H9 (cell line): ENCODE measurements around the gene NBEA. TPM values are rescaled to one million over a fixed set of nuclear protein-coding genes. Genes with fewer than 3 reads are reported as not detected.

ENCODE experiments used
- DNase-seq: peaks from one replicate; pipeline ENCODE4 v3.0.0-alpha.2; 2017
- H2AFZ ChIP-seq: one replicate; pipeline ENCODE4 v1.6.1; 2013; ENCODE audit warnings: mild to moderate bottlenecking, low read length, control low read depth, moderate library complexity
- H2AK5ac ChIP-seq: 2 replicates; pipeline ENCODE4 v1.6.1; 2013; ENCODE audit warnings: low read length, control low read depth, mixed read lengths; ENCODE audit not compliant: insufficient read length
- H2BK120ac ChIP-seq: one replicate; pipeline ENCODE4 v1.6.1; 2013; ENCODE audit warnings: low read depth, mild to moderate bottlenecking, low read length, control low read depth, inconsistent platforms; ENCODE audit not compliant: poor library complexity, severe bottlenecking
- H2BK12ac ChIP-seq: 2 replicates; pipeline ENCODE4 v1.6.1; 2013; ENCODE audit warnings: low read length, control low read depth, mixed read lengths, low read depth; ENCODE audit not compliant: insufficient read length
- H2BK15ac ChIP-seq: 2 replicates; pipeline ENCODE4 v1.6.1; 2013; ENCODE audit warnings: low read depth, low read length, control low read depth
- H2BK20ac ChIP-seq: one replicate; pipeline ENCODE4 v1.6.1; 2013; ENCODE audit warnings: low read depth, mild to moderate bottlenecking, low read length, control low read depth, inconsistent platforms; ENCODE audit not compliant: poor library complexity, severe bottlenecking
- H2BK5ac ChIP-seq: 2 replicates; pipeline ENCODE4 v1.6.1; 2013; ENCODE audit warnings: low read length, control low read depth, mixed read lengths; ENCODE audit not compliant: insufficient read length
- H3K14ac ChIP-seq: 2 replicates; pipeline ENCODE4 v1.6.1; 2013; ENCODE audit warnings: low read length, control low read depth; ENCODE audit not compliant: insufficient read depth
- H3K18ac ChIP-seq: 2 replicates; pipeline ENCODE4 v1.6.1; 2013; ENCODE audit warnings: low read depth, mild to moderate bottlenecking, mixed read lengths, low read length, control low read depth; ENCODE audit not compliant: insufficient read length
- H3K23ac ChIP-seq: 2 replicates; pipeline ENCODE4 v1.6.1; 2013; ENCODE audit warnings: low read length, control low read depth, mixed read lengths, low read depth; ENCODE audit not compliant: insufficient read length
- H3K23me2 ChIP-seq: 2 replicates; pipeline ENCODE4 v1.6.1; 2013; ENCODE audit warnings: low read depth, mild to moderate bottlenecking, mixed read lengths, low read length, control low read depth; ENCODE audit not compliant: insufficient read length, poor library complexity, severe bottlenecking
- H3K27ac ChIP-seq: 2 replicates; pipeline ENCODE4 v1.5.1; 2013; ENCODE audit warnings: low read length, control low read depth, mixed read lengths, low read depth; ENCODE audit not compliant: insufficient read length
- H3K27me3 ChIP-seq: 2 replicates; pipeline ENCODE4 v1.6.1; 2013; ENCODE audit warnings: low read length, control low read depth, inconsistent platforms; ENCODE audit not compliant: insufficient read depth
- H3K4ac ChIP-seq: 2 replicates; pipeline ENCODE4 v1.6.1; 2013; ENCODE audit warnings: low read depth, mild to moderate bottlenecking, control low read depth, inconsistent platforms, low read length, moderate library complexity
- H3K4me1 ChIP-seq: 2 replicates; pipeline ENCODE4 v1.6.1; 2013; ENCODE audit warnings: low read length, control low read depth, inconsistent platforms; ENCODE audit not compliant: insufficient read depth
- H3K4me2 ChIP-seq: 2 replicates; pipeline ENCODE4 v1.6.1; 2013; ENCODE audit warnings: low read length, control low read depth, mixed read lengths; ENCODE audit not compliant: insufficient read length, insufficient read depth
- H3K56ac ChIP-seq: 2 replicates; pipeline ENCODE4 v1.6.1; 2013; ENCODE audit warnings: low read depth, mild to moderate bottlenecking, mixed read lengths, low read length, control low read depth; ENCODE audit not compliant: insufficient read length
- H3K79me1 ChIP-seq: 2 replicates; pipeline ENCODE4 v1.6.1; 2013; ENCODE audit warnings: low read depth, mild to moderate bottlenecking, moderate library complexity, low read length, control low read depth, inconsistent platforms; ENCODE audit not compliant: insufficient read depth, poor library complexity, severe bottlenecking
- H3K79me2 ChIP-seq: 2 replicates; pipeline ENCODE4 v1.6.1; 2013; ENCODE audit warnings: low read length, control low read depth, inconsistent platforms; ENCODE audit not compliant: insufficient read depth
- H3K9ac ChIP-seq: 2 replicates; pipeline ENCODE4 v1.6.1; 2013; ENCODE audit warnings: low read length, control low read depth, mixed read lengths; ENCODE audit not compliant: insufficient read length; ENCODE audit errors: extremely low read depth
- H3K9me3 ChIP-seq: one replicate; pipeline ENCODE4 v1.6.1; 2013; ENCODE audit warnings: low read depth, low read length, inconsistent platforms; ENCODE audit not compliant: control insufficient read depth
- H3T11ph ChIP-seq: one replicate; pipeline ENCODE4 v1.6.1; 2013; ENCODE audit warnings: mild to moderate bottlenecking, low read length, control low read depth, inconsistent platforms
- H4K20me1 ChIP-seq: one replicate; pipeline ENCODE4 v1.6.1; 2013; ENCODE audit not compliant: control insufficient read depth, insufficient read length, insufficient read depth
- H4K5ac ChIP-seq: 2 replicates; pipeline ENCODE4 v1.6.1; 2013; ENCODE audit warnings: low read depth, mild to moderate bottlenecking, mixed read lengths, low read length, control low read depth; ENCODE audit not compliant: insufficient read length
- H4K8ac ChIP-seq: replicated peaks from 2 replicates; pipeline ENCODE4 v1.6.1; 2013; ENCODE audit warnings: low read length, control low read depth, mixed read lengths, low read depth; ENCODE audit not compliant: insufficient read length
- H4K91ac ChIP-seq: 2 replicates; pipeline ENCODE4 v1.6.1; 2013; ENCODE audit warnings: low read depth, mild to moderate bottlenecking, moderate library complexity, mixed read lengths, low read length, control low read depth; ENCODE audit not compliant: insufficient read length
- H3K27ac Mint-ChIP-seq, 3 experiments: 2 replicates in 2 of 3; 3 replicates in 1 of 3; pipeline ENCODE4 v1.8.0; 2020 to 2021; ENCODE audit warnings: mixed read lengths in 3 of 3, mild to moderate bottlenecking in 1 of 3, moderate library complexity in 1 of 3
- H3K27me3 Mint-ChIP-seq: 2 replicates; pipeline ENCODE4 v1.8.0; 2021; ENCODE audit warnings: low read depth, mild to moderate bottlenecking, moderate library complexity, mixed read lengths
- H3K36me3 Mint-ChIP-seq, 3 experiments: 2 replicates in 2 of 3; 3 replicates in 1 of 3; pipeline ENCODE4 v1.8.0; 2020 to 2021; ENCODE audit warnings: low read depth in 3 of 3, mixed read lengths in 3 of 3; ENCODE audit not compliant: insufficient read depth in 1 of 3
- H3K4me1 Mint-ChIP-seq, 2 experiments: 2 replicates each; pipeline ENCODE4 v1.8.0; 2020; ENCODE audit warnings: mixed read lengths in 2 of 2
- H3K4me3 Mint-ChIP-seq, 2 experiments: 2 replicates in 1 of 2; 3 replicates in 1 of 2; pipeline ENCODE4 v1.8.0; 2020 to 2021; ENCODE audit warnings: mild to moderate bottlenecking in 2 of 2, mixed read lengths in 2 of 2, moderate library complexity in 1 of 2
- H3K9me3 Mint-ChIP-seq, 2 experiments: 2 replicates in 1 of 2; 3 replicates in 1 of 2; pipeline ENCODE4 v1.8.0; 2020; ENCODE audit warnings: mild to moderate bottlenecking in 2 of 2, mixed read lengths in 2 of 2, moderate library complexity in 1 of 2
- WGBS: extraction: QIAGEN DNeasy Blood & Tissue Kit; methylation state at CpG from one replicate; pipeline ENCODE4 v1.1.7; 2013; ENCODE audit warnings: missing lambda C conversion rate, low lambda C conversion rate, mixed read lengths; ENCODE audit not compliant: insufficient read length; ENCODE audit errors: extremely low coverage; 5-methylcytosine and 5-hydroxymethylcytosine counted together
- total RNA-seq: library from RNA; stranded (reverse); gene quantifications from 2 replicates; pipeline ENCODE4 v1.2.1, GENCODE V29; 2021
- TF ChIP-seq, protein P1 (sequence below): fragments of 200-600 bp; sonication (generic); conservative IDR thresholded peaks from 3 replicates; pipeline ENCODE4 v1.8.0; 2021; ENCODE audit warnings: antibody characterized with exemption, mild to moderate bottlenecking

NBEA gene
- total RNA-seq, 1 experiment from 2014 or later, result 17.3 TPM

DNA sequence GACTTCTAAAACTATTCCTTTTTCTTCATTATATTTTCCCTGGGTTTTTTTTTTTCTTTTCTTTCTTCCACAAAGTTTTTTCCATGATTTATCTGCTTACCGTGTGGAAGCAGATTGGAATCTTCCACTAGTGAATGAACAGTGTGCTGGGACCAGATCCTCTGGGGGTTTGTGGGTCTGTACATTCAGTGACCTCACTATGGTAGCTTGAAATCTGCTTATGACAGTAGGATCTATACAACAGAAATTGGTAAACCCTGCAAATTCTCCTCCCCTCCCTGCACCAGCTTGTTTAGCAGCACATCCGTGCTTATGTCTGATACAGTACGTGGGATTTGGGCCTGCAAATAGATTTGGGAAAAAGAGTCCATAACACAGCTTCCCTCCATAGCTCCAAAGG is 560.4 kb downstream of the NBEA start:
- Histone ChIP-seq H3K18ac (no peak overlapping the region), H2AFZ (no peak overlapping the region), H3K23me2 (no peaks in the 10 kb centered on the region), H2BK15ac (no peak overlapping the region), H3K79me1 (no peaks in the 10 kb centered on the region), H2BK12ac (no peak overlapping the region), H3T11ph (no peak overlapping the region), H4K91ac (no peak overlapping the region), H3K9ac (no peak overlapping the region), H4K20me1 (no peaks in the 10 kb centered on the region), H3K23ac (no peak overlapping the region), H3K14ac (no peak overlapping the region), H3K4ac (no peak overlapping the region), H4K5ac (no peak overlapping the region), H3K56ac (no peak overlapping the region), H3K79me2 (no peaks in the 10 kb centered on the region), H2AK5ac (no peak overlapping the region), H2BK120ac (no peak overlapping the region), H2BK20ac (no peak overlapping the region), H3K9me3 (no peaks in the 10 kb centered on the region), H3K27ac (no peak overlapping the region), H3K4me2 (no peak overlapping the region), H2BK5ac (no peak overlapping the region), H3K4me1 (no peaks in the 10 kb centered on the region), H4K8ac (no peak overlapping the region), H3K27me3 (no peaks in the 10 kb centered on the region)
- Mint-ChIP-seq H3K9me3 (no peaks in the 10 kb centered on the region), H3K4me3 (no peak overlapping the region), H3K4me1 (peaks cover 0 to 5% of the 10 kb centered on the region in 2 experiments; a peak in 2 of 4 replicates), H3K27me3 (no peaks in the 10 kb centered on the region), H3K27ac (no peak overlapping the region; a peak in 1 of 7 replicates), H3K36me3 (no peaks in the 10 kb centered on the region)
- WGBS, result no CpG with 5 or more reads among the region's 3 CpGs
- DNase-seq, result no peak
- TF ChIP-seq, protein P1, sequence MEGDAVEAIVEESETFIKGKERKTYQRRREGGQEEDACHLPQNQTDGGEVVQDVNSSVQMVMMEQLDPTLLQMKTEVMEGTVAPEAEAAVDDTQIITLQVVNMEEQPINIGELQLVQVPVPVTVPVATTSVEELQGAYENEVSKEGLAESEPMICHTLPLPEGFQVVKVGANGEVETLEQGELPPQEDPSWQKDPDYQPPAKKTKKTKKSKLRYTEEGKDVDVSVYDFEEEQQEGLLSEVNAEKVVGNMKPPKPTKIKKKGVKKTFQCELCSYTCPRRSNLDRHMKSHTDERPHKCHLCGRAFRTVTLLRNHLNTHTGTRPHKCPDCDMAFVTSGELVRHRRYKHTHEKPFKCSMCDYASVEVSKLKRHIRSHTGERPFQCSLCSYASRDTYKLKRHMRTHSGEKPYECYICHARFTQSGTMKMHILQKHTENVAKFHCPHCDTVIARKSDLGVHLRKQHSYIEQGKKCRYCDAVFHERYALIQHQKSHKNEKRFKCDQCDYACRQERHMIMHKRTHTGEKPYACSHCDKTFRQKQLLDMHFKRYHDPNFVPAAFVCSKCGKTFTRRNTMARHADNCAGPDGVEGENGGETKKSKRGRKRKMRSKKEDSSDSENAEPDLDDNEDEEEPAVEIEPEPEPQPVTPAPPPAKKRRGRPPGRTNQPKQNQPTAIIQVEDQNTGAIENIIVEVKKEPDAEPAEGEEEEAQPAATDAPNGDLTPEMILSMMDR, result no peak
